Measurements from ENCODE around the gene KCNJ4.

The KCNJ4 gene

GRCh38 chr22:38453066-38453672, 1.8 kb downstream of the KCNJ4 start:
- in situ Hi-C loops (cut with MboI; ENCODE audit: low sequenced_read_pairs) = no loop called here

- in situ Hi-C loops (cut with MboI; ENCODE audit: low sequenced_read_pairs) = no loop called here
Measured at GRCh38 chr22:38452373-38453065, 2.5 kb downstream of the KCNJ4 start.

- in situ Hi-C loops (cut with MboI; ENCODE audit: low sequenced_read_pairs) = no loop called here
Measured at GRCh38 chr22:38451864-38452263, 3.1 kb downstream of the KCNJ4 start.

GRCh38 chr22:38451404-38451803, 3.6 kb downstream of the KCNJ4 start:
- in situ Hi-C loops (cut with MboI; ENCODE audit: low sequenced_read_pairs) = no loop called here

GRCh38 chr22:38450234-38450797, 4.7 kb downstream of the KCNJ4 start:
- in situ Hi-C loops (cut with MboI; ENCODE audit: low sequenced_read_pairs) = no loop called here

- in situ Hi-C loops (cut with MboI; ENCODE audit: low sequenced_read_pairs) = no loop called here
Measured at GRCh38 chr22:38449776-38450175, 5.2 kb downstream of the KCNJ4 start.

GRCh38 chr22:38448945-38449745, 5.9 kb downstream of the KCNJ4 start:
- in situ Hi-C loops (cut with MboI; ENCODE audit: low sequenced_read_pairs) = no loop called here

- in situ Hi-C loops (cut with MboI; ENCODE audit: low sequenced_read_pairs) = no loop called here
Measured at GRCh38 chr22:38446018-38446601, 8.9 kb downstream of the KCNJ4 start.

GRCh38 chr22:38444783-38445182, 10.2 kb downstream of the KCNJ4 start:
- in situ Hi-C loops (cut with MboI; ENCODE audit: low sequenced_read_pairs) = no loop called here

- in situ Hi-C loops (cut with MboI; ENCODE audit: low sequenced_read_pairs) = no loop called here
Measured at GRCh38 chr22:38443628-38444521, 11.1 kb downstream of the KCNJ4 start.

- in situ Hi-C loops (cut with MboI; ENCODE audit: low sequenced_read_pairs) = no loop called here
Measured at GRCh38 chr22:38442967-38443627, 11.9 kb downstream of the KCNJ4 start.

GRCh38 chr22:38441620-38442287, 13.2 kb downstream of the KCNJ4 start:
- in situ Hi-C loops (cut with MboI; ENCODE audit: low sequenced_read_pairs) = no loop called here

GRCh38 chr22:38440747-38441350, 14.2 kb downstream of the KCNJ4 start:
- in situ Hi-C loops (cut with MboI; ENCODE audit: low sequenced_read_pairs) = no loop called here

- in situ Hi-C loops (cut with MboI; ENCODE audit: low sequenced_read_pairs) = no loop called here
Measured at GRCh38 chr22:38437416-38437815, 17.6 kb downstream of the KCNJ4 start.

GRCh38 chr22:38436629-38437395, 18.2 kb downstream of the KCNJ4 start:
- in situ Hi-C loops (cut with MboI; ENCODE audit: low sequenced_read_pairs) = no loop called here

- in situ Hi-C loops (cut with MboI; ENCODE audit: low sequenced_read_pairs) = no loop called here
Measured at GRCh38 chr22:38435965-38436364, 19.0 kb downstream of the KCNJ4 start.

- in situ Hi-C loops (cut with MboI; ENCODE audit: low sequenced_read_pairs) = no loop called here
Measured at GRCh38 chr22:38435010-38435409, 20.0 kb downstream of the KCNJ4 start.

- in situ Hi-C loops (cut with MboI; ENCODE audit: low sequenced_read_pairs) = no loop called here
Measured at GRCh38 chr22:38433871-38434270, 21.1 kb downstream of the KCNJ4 start.

Data from HL-60/S4 (cell line).